Colon (tissue), 2 donors: ENCODE measurements around the gene NME4.
"Not testable (repeated sequence)": the region's sequence is repeated elsewhere in the genome, so short reads cannot be mapped to it uniquely, and the experiment has no call there.

ENCODE experiments used
- FAIRE-seq: peaks from 2 replicates; lab custom pipeline; 2012; peaks lifted over from hg19 to GRCh38; lab: Jason Lieb, UNC
- donor health status: control.
- donor health status: control.

Gene NME4

DNA sequence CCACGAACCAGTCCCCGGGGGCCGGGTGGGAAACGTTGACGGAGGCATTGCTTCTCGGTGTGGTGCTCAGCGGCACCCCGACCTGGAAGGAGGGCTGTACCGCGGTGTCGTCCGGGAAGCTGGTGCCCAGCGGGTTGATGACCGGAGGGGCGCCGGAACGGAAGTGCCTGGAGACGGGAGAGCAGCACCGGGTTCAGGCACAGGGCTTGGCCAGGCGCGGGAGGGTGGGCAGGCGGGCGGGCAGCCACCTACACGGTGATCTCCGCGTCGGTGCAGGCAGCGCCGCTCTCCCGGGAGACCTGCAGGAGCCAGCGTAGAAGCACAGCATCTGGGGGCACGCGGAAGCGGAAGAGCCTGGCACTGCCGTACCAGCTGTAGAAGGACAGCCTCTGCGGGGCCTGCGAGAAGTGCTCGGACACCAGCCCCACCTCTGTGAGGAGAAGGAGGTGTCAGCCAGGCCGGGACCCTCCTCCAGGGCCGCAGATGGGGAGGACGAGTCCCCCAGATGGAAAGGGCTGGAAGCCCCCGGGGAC is 19.5 kb upstream of the NME4 start:
- no peak for FAIRE-seq

DNA sequence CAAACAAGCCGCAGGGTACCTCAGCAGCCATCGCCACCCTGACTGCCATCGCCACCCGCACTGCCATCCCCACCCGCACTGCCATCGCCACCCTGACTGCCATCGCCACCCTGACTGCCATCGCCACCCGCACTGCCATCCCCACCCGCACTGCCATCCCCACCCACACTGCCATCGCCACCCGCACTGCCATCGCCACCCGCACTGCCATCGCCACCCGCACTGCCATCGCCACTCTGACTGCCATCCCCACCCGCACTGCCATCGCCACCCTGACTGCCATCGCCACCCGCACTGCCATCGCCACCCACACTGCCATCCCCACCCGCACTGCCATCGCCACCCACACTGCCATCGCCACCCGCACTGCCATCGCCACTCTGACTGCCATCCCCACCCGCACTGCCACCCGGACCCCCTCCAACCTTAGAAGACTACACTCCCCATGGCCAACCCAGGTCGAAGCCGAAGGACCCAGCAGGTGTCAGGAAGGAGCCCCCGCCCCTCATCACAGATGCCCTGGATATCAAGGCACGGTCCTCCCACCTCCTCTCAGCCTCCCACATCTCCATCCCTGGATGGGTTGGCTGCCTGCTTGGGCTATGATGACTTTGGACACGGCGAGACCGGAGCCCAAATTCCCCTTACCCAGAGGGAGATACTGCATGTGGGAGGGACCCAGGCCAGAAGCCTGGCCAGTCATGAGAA is 18.7 kb upstream of the NME4 start:
- not testable (repeated sequence) for FAIRE-seq

DNA sequence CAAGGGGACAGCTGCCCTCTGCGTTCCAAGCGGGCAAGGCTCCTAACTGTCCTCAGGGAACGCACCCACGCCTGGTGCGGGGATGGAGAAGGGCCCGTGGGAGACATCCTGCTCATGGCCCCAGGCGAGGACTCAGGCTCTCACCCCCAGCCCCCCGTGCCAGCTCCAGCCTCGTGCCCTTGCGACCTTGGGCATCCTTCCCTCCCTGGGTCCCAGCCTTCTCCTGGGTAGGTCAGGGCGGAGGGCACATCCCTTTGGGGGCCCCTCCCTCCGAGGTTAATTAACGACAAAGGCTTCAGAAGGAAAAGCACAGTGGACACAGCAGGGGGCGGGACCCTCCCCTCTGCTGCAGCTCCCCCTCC is 18.2 kb upstream of the NME4 start:
- FAIRE-seq = no peak

DNA sequence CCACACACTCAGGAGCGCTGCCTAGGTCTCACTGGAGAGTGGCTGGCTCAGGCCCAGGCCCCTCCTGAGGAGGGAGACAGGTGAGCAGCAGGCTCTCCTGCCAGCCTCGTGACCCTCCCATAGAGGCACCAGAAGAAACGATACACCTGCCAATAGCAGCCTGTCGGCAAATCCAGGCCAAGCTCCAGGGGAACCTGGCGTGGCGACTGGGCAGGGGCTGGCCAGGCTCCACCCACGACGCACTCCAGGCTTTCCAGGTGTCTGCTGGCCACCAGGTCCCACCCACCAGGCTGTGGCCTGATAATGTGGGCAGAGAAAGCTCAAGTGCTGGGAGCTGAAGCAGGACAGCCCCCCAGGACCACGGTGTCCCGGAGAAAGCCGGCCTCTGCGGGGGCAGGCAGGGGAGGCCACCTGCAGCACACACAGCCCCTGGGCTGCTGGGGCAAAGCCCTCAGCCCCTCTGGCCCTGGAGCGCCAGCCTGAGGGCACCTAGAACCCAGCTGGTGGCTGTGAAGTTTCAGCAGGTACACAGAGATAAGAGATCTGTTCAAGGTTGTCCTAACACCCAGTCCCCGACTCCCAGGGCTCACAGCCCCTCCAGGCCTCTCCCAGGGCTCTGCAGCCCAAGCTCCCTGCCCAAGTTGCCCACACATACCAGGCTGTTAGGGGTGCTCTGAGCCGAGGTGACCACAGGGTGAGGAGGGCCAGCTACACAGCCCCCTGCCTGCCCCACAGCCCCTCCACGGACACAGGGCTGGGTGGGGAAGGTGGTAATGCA is 17.6 kb upstream of the NME4 start:
- FAIRE-seq = no peak

DNA sequence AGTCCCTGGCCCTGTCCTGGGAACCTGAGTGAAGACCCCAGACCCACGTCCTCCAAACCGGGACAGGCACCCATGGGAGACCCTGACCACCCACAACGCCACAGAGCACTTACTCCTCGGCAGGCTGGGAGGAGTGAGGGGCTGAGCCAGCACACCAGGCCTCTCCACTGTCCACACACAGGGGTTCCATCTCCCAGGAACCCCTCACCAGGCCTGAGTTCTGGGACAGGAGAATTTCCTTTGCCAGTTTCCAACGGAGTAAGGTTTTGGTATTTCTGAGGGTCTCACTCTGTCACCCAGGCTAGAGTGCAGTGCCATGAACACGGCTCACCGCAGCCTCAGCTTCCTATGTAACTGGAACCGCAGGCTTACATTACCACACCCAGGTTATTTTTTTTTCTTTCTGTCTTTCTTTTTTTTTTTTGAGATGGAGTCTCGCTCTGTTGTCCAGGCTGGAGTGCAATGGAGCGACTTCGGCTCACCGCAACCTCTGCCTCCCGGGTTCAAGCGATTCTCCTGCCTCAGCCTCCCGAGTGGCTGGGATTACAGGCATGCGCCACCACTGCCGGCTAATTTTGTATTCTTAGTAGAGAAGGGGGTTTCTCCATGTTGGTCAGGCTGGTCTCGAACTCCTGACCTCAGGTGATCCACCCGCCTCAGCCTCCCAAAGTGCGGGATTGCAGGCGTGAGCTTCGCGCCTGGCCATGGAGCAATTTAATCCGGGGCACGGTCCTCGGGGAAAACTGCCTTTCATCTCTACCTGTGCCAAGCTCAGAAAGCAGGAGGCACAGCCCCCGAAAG is 16.8 kb upstream of the NME4 start:
- FAIRE-seq = no peak

DNA sequence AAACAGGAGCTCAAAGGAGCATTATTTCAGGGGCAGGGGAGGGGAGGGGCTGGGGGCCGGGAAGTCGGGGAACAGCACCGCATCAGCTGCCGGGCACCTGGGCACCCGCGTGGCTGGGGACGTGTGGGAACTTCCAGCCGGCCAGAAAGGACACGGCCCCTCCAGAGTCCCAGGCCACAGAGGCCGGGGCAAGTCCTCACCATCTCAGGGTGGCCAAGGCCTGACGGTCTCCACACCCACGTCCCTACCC is 16.3 kb upstream of the NME4 start:
- FAIRE-seq = no peak

DNA sequence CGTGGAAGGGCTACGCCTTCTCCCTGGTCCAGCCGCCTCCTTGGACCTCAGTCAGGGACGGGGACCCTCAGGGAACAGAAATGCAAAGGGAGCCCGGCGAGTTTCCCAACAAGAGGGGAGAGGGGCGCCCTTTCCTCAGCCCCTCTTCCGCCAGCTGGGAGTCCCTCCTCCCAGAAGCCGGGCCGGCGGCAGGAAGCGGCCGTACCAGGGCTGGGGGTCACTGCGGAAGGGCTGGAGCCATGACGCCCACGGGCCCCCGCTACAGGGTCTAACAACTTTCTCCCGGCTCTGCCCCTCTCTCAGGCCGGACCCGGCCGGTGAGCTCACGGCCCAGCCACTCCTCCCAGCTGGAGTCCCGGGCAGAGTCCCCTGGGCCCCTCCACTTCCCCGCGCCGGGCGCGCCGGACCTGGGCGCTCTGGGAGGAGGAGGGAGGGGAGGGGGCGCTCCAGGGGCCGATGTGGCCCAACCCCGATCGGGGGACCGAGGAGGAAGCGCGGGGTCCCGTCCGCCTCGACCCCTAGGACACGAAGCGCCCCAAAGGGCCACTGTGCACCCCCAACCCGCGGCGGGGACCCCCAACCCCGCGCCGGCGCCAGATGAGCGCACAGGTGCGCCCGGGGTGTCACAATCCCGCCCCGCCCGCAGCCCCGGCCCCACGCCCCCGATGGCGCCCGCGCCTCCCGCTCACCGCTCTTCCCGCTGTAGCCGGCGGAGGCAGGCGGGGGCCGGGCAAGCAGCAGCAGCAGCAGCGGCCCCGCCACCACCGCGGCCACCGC is 15.8 kb upstream of the NME4 start:
- no peak for FAIRE-seq

DNA sequence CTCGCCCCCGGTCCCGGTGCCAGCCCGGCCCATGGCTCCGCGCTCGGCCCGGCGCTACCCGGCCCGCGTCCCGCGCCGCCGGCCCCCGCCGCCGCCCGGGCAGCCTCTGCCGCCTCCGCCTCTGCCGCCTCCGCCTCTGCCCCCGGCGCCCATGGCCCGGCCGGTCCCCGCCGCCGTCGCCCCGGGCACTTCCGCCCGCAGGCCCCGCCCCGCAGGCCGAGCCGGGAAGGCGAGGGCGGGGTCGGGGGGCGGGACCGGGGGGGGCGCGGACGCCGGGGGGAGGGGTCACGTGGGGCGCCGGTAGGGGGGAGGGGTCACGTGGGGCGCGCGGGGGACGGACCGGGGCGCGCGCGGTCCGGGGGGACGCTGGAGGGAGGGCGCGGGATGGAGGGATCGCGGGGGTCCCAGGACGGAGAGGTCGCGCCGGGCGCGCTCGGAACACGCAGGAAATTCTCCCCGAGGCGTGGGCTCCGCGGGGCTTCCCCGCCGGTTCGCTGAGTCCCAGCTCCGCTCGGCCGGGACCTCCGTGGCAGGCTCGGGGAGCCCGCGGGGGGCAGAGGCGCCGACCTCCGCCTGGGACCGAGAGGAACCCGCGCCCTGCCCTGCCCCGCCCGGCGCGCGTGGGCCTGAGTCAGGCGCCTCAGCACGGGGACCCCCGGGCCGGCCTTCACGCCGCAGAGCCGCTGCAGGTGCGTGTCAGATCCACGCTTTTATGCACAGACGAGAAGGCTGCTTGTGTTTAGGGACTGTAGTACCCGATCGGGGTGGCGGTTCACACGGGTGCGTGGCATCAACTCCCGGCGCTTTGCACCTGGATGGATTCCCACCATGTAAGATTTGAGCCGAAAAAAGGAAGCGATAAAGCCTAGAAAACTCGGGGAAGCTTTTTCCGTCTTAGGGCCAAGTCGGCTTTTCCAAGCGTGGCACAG is 14.9 kb upstream of the NME4 start, which contains the start of gene PGAP6:
PGAP6 (minus strand) TSS at position 190 of the 929 bp plus-strand sequence; CDS start at position 33, 157 bp downstream.
- no peak for FAIRE-seq

DNA sequence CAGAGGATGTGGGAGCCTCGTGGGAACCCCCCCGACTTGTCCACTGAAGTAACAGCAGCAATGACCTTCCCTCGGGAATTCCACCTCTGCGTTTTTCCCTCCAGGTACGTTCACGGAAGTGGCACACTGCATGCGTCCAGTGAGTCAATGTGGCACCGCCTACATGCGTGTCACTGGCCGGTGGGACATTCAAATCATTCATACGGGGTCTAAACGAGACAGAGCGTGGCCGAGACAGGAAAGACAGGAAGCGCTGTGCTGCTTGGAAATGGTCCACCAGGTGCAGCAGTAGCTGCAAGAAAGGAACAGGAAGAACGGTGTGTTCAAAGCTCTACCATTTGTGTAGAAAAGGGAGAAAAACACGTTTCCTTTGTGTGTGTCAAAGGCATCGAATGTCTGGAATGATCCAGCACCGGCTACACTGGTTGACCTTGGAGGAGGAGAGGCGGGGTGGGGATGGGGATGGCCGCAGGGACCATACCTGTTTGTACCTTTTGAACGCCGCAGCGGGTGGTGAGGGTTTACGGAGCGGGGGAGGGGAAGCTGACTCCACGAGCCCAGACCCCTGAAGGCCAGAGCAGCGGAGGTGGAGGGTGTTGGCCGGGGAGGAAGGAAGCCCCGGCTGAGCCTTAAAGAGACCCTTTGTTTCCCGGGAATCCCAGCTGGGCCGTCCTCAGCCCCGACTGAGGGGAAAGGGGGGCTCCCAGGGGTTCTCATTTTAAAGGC is 13.5 kb upstream of the NME4 start:
- no peak for FAIRE-seq

DNA sequence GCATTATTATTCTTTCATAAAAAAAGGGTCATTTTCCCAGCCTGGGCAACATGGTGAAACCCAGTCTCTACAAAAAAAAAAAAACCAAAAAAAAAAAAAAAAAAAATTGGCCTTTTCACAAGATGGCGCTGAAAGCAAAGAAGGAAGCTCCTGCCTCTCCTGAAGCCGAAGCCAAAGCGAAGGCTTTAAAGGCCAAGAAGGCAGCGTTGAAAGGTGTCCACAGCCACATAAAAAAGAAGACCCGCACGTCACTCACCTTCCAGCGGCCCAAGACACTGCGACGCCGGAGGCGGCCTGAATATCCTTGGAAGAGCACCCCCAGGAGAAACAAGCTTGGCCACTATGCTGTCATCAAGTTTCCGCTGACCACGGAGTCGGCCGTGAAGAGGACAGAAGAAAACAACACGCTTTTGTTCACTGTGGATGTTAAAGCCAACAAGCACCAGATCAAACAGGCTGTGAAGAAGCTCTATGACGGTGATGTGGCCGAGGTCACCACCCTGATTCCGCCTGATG is 10.3 kb upstream of the NME4 start:
- no peak for FAIRE-seq

DNA sequence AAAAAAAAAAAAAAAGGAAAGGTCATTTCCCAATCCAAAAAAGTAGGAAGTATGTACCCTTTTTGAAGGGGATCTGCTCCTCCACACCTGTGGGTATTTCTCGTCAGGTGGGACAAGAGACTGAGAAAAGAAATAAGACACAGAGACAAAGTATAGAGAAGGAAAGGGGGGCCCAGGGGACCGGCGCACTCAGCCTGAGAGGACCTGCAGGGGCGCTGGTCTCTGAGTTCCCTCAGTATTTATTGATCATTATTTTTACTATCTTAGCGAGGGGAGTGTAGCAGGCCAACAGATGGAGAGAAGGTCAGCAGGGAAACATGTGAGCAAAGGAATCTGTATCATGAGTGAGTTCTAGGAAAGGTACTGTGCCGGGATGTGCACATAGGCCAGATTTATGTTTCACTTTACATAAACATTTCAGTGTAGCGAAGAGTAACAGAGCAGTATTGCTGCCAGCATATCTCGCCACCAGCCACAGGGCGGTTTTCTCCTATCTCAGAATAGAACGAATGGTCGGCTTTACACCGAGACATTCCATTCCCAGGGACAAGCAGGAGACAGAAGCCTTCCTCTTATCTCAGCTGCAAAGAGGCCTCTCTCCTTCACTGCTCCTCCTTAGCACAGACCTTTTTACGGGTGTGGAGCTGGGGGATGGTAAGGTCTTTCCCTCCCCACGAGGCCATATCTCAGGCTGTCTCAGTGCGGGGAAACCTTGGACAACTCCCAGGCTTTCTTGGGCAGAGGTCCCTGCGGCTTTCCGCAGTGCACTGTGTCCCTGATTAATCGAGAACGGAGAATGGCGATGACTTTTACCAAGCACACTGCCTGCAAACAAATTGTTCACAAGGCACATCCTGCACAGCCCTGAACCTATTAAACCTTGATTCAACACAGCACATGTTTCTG is 9.0 kb upstream of the NME4 start:
- FAIRE-seq = not testable (repeated sequence)

DNA sequence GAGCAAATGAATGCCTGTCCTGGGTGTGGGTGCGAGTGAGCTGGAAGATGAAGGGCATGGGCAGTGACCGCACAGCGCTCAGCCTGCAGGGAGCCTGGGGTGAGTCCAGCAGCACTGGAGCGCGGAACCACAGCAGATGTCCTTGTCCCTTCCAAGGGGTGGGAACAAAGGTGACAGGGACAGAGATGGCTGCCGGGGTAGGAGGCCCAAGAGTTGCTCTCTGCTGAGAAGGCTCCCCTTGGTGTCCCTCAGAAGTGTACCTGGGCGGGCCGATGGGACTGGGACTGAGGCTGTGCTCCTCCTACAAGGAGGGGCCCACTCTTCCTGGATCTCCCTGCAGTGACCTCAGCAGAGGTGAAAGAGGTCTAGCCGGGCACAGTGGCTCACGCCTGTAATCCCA is 7.6 kb upstream of the NME4 start:
- no peak for FAIRE-seq

DNA sequence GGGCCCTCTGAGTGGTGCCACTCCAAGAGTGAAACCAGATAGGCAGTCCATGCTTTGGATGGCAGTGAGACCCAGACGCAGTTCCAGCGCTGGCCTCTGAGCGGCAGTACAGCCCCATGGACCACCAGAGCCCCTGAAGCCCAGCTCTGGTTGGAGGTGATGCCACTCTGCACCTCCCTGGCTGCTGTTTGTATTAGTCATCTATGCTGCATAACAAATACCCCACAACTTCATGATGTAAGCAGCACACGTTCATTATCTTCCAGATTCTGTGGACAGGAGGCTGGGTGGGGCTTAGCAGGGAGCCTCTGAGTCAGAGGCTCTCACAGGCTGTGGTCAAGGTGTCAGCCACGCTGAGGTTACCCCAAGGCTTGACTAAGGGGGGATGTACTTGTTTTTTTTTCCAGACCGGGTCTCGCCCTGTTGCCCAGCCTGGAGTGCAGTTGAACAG is 5.1 kb upstream of the NME4 start:
- FAIRE-seq = no peak

DNA sequence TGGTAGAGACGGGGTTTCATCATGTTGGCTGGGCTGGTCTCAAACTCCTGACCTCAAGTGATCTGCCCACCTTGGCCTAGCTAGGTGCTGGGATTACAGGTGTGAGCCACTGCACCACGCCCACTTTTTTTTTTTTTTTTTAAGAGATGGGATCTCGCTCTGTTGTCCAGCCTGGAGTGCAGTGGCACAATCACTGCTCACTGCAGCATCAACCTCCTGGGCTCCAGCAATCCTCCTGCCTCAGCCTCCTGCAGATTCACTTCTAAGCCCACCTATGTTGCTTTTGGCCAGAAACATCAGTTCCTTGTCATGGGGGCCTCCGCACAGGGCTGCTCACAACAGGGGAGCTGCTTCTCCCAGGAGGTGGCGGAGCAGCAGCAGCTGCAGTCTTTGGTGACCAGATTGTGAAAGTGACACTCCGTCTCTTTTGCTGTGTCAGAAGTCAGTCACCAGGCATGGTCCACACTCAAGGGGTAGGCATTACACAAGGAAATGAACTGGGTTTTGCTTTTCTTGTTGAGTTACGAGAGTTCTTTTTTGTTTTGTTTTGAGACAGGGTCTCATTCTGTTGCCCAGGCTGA is 4.5 kb upstream of the NME4 start:
- no peak for FAIRE-seq

DNA sequence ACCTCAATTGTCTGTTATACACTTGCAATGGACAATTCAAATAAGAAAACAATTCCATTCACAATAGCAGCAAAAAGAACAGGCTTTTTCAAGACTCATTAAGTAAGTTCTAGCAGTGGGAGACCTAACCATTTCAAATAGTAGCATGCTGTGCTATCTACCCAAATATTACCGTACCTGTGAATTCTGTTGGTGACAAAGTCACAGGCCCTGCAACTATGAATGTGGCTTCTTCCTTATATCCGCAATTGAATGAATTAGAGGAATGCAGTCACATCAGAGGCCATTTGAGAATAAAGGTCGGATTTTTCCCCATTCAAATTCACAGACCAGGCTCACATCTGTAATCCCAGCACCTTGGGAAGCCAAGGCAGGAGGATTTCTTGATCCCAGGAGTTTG is 800 bp upstream of the NME4 start:
- FAIRE-seq = no peak

DNA sequence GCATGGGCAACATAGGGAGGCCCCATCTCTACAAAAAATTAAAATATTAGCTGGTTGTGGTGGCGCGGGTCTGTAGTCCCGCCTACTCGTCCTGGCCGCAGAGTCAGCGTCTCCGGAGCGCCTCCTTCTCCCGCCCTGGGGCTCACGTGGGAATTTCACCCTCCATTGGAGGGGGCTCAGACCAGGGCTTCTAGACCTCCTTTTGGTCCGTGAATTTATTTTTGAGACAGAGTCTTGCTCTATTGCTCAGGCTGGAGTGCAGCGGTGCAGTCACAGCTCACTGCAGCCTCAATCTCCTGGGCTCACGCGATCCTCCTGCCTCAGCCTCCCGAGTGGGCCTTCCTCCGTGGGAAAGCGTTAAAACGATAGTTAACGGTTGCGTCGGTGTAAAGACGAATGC is 394 bp upstream of the NME4 start:
- FAIRE-seq = no peak

DNA sequence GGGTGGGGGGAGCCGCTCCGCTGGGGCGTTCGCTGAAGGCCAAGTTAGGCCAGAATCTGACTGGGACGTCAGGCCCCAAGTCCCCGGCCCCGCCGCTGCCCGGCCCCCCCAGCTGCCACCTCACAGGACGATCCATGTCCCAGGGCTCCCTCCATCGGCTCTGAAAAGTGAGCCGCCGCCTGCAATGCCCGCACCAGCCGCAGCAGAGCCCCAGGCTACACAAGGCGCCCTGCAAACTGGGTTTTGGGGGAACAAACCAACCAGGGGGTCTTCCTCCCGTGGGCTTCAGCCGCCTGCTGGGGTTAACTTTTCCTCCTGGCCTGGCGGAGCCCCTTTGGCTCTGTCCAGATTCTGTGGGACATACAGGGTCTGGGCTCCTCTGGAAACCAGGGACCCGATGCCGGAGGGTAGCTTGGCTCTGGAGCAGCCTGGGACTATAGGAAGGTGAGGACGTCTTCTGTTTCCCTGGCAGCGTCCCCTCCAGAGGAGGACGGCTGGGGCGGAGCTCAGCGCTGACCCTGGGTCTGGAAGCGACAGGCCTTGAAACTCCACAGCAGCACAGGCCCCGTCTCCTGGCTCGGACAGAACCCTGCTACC is 835 bp downstream of the NME4 start:
- FAIRE-seq = no peak
